Measurements from ENCODE around the gene LLGL2. TPM values are rescaled to one million over a fixed set of nuclear protein-coding genes. Genes with fewer than 3 reads are reported as not detected.

Gene LLGL2
- total RNA-seq, 4 donors from 2014 or later = 0.78 to 7.1 (median 1.4) TPM

DNA sequence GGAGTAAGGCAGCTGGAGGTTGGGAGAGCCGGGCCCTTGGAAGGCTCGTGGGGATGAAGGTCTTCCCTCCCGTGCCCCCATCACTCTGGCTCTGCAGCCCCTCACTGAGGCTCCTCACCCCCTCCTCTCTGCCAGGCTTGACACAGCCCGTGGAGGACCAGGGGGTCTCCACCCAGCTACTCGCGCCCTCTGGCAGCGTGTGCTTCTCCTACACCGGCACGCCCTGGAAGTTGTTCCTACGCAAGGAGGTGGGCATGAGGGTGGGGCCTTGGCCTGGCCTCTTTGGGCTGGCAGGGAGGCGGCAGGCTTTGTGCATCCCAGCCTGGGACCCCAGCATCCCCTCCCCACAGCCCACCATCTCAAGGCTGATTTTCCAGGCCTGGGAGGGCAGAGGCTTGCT, 92.2 kb downstream of the LLGL2 start:
- no peaks in the 10 kb centered on the region for H3K9me3 ChIP-seq
- H3K36me3 ChIP-seq = peaks cover 0 to 6% of the 10 kb centered on the region in 2 donors
- no peak overlapping the region for H3K4me3 ChIP-seq
- H3K27ac ChIP-seq = no peak overlapping the region
- in situ Hi-C loops (cut with MboI; ENCODE audit: low sequenced_read_pairs in 4 of 4) = no loop called here
- TF ChIP-seq POLR2A (IDR thresholded peaks at IDR 0.05) (no peak), CTCF (IDR thresholded peaks at IDR 0.05 in 4 of 5, conservative IDR thresholded peaks at IDR 0.05 in 1 of 5) (no peak)
- no peak for DNase-seq
- intact Hi-C loops (cut with DNase I; ENCODE audit: low total_unique reads) = no loop called here
- no peaks in the 10 kb centered on the region for H3K27me3 ChIP-seq
- no peak for ATAC-seq
- H3K4me1 ChIP-seq = no peaks in the 10 kb centered on the region

- Histone ChIP-seq H3K27me3 (no peaks in the 10 kb centered on the region), H3K27ac (no peak overlapping the region), H3K36me3 (peaks cover 0 to 6% of the 10 kb centered on the region in 2 donors), H3K4me1 (peaks cover 0 to 9% of the 10 kb centered on the region in 2 donors), H3K4me3 (no peak overlapping the region), H3K9me3 (no peaks in the 10 kb centered on the region)
- in situ Hi-C loops (cut with MboI; ENCODE audit: low sequenced_read_pairs in 4 of 4) = no loop called here
- no peak for ATAC-seq
- DNase-seq = no peak
- TF ChIP-seq CTCF (IDR thresholded peaks at IDR 0.05 in 4 of 5, conservative IDR thresholded peaks at IDR 0.05 in 1 of 5) = peak in 3 of 5 experiments; percentile 6 to 39 (median 31)
- TF ChIP-seq POLR2A (IDR thresholded peaks at IDR 0.05) = no peak
- intact Hi-C loops (cut with DNase I; ENCODE audit: low total_unique reads) = no loop called here
Observed at GRCh38 chr17:75619506-75620431, 94.3 kb downstream of the LLGL2 start.

DNA sequence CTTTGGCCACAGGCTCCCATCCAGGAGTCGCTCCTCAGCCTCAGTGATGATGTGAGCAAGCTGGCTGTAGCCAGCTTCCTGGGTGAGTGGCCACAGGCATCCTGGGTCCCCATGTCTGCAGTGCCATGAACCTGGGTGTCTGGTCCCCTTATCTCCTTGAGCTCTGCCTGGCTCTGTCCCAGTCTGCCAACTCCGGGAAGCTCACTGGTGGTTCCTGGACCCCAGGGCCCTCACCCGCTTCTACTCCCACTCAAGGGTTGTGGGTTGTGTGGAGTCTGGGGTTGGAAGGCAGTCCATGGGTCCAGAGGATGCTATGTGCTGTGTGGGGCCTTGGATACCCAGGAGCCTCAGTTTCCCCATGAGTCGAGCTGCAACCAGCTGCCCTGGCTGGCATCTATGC, 96.0 kb downstream of the LLGL2 start:
- Histone ChIP-seq H3K36me3 (peaks cover 0 to 14% of the 10 kb centered on the region in 2 donors), H3K27ac (no peak overlapping the region), H3K9me3 (no peaks in the 10 kb centered on the region), H3K4me3 (no peak overlapping the region), H3K27me3 (no peaks in the 10 kb centered on the region), H3K4me1 (peaks cover 0 to 9% of the 10 kb centered on the region in 2 donors)
- in situ Hi-C loops (cut with MboI; ENCODE audit: low sequenced_read_pairs in 4 of 4) = no loop called here
- TF ChIP-seq POLR2A (IDR thresholded peaks at IDR 0.05) (no peak), CTCF (IDR thresholded peaks at IDR 0.05 in 4 of 5, conservative IDR thresholded peaks at IDR 0.05 in 1 of 5) (no peak)
- intact Hi-C loops (cut with DNase I; ENCODE audit: low total_unique reads) = no loop called here
- DNase-seq (no peak), ATAC-seq (no peak)

DNA sequence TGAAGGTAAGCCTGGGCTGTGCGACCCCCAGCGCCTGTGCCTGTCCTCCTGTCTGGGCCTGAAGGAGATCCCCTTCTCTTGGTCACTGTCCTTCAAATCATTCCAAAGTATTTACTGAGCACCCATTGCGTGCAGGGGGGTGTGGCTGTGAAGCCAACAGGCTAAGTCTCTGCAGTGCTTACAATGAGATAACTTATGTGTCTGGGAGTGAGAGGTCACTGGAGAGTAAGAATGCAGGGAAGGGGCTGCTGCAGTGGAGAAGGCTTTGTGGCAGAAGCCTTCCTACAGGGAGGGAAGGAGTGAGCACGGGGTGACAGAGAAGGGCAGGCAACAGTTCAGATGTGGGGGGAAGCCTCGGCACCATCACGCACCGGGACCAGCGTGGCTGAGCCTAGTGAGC, 96.6 kb downstream of the LLGL2 start:
- Histone ChIP-seq H3K36me3 (peaks cover 0 to 15% of the 10 kb centered on the region in 2 donors), H3K27me3 (no peaks in the 10 kb centered on the region), H3K4me3 (no peak overlapping the region), H3K4me1 (peaks cover 0 to 9% of the 10 kb centered on the region in 2 donors), H3K9me3 (no peaks in the 10 kb centered on the region), H3K27ac (no peak overlapping the region)
- ATAC-seq (no peak), DNase-seq (no peak)
- intact Hi-C loops (cut with DNase I; ENCODE audit: low total_unique reads) = no loop called here
- in situ Hi-C loops (cut with MboI; ENCODE audit: low sequenced_read_pairs in 4 of 4) = no loop called here
- TF ChIP-seq POLR2A (IDR thresholded peaks at IDR 0.05) = no peak
- no peak for TF ChIP-seq CTCF (IDR thresholded peaks at IDR 0.05 in 4 of 5, conservative IDR thresholded peaks at IDR 0.05 in 1 of 5)
